H1 (cell line): ENCODE measurements around the gene RPS21. TPM values are rescaled to one million over a fixed set of nuclear protein-coding genes. Genes with fewer than 3 reads are reported as not detected.

ENCODE experiments used
- CTCF ChIA-PET: fragments of 300-600 bp; sonication (Branson Sonifier 250); formaldehyde crosslinking; loops from one replicate; lab custom pipeline; 2021; ENCODE audit not compliant: partially characterized antibody; lab: Charles Lee
- POLR2A ChIA-PET: fragments of 300-600 bp; sonication (Branson Sonifier 250); formaldehyde crosslinking; loops from one replicate; lab custom pipeline; 2021; ENCODE audit warnings: inconsistent platforms; ENCODE audit not compliant: partially characterized antibody; lab: Charles Lee
- DNase-seq, 2 experiments: peaks; one replicate each; pipeline versions ENCODE4 v3.0.0 to v3.0.0-alpha.2; 2010 to 2022; ENCODE audit warnings: low spot score in 2 of 2, low read depth in 1 of 2, mixed read lengths in 1 of 2
- FAIRE-seq: peaks from 2 replicates; lab custom pipeline; 2011; peaks lifted over from hg19 to GRCh38; lab: Jason Lieb, UNC
- H2AFZ ChIP-seq: 2 replicates; pipeline ENCODE4 v1.8.1; 2012; ENCODE audit warnings: low read length, inconsistent platforms
- H2AK5ac ChIP-seq: 2 replicates; pipeline ENCODE4 v1.6.1; 2013; ENCODE audit warnings: low read depth, low read length
- H2BK120ac ChIP-seq: replicated peaks from 2 replicates; pipeline ENCODE3; 2013; ENCODE audit warnings: low read depth, low read length, inconsistent platforms
- H2BK12ac ChIP-seq: 2 replicates; pipeline ENCODE4 v1.6.1; 2013; ENCODE audit warnings: low read depth, low read length
- H2BK15ac ChIP-seq: 2 replicates; pipeline ENCODE4 v1.6.1; 2013; ENCODE audit warnings: low read length
- H2BK20ac ChIP-seq: 2 replicates; pipeline ENCODE4 v1.6.1; 2013; ENCODE audit warnings: low read length
- H2BK5ac ChIP-seq: 2 replicates; pipeline ENCODE4 v1.6.1; 2013; ENCODE audit warnings: low read depth, low read length
- H3K14ac ChIP-seq: 2 replicates; pipeline ENCODE4 v1.6.1; 2013; ENCODE audit warnings: inconsistent platforms; ENCODE audit not compliant: insufficient read length
- H3K18ac ChIP-seq: 2 replicates; pipeline ENCODE4 v1.6.1; 2013; ENCODE audit warnings: low read length; ENCODE audit errors: extremely low read depth
- H3K23ac ChIP-seq: 2 replicates; pipeline ENCODE4 v1.6.1; 2013; ENCODE audit warnings: inconsistent platforms; ENCODE audit not compliant: insufficient read length
- H3K23me2 ChIP-seq: 2 replicates; pipeline ENCODE4 v1.6.1; 2013; ENCODE audit warnings: low read depth, low read length
- H3K27ac ChIP-seq: 2 replicates; pipeline ENCODE4 v1.6.1; 2011; ENCODE audit warnings: low read depth, low read length, inconsistent platforms
- H3K27me3 ChIP-seq, 4 experiments: replicated peaks in 1 of 4; 1 replicate in 1 of 4; 2 replicates in 3 of 4; pipeline versions ENCODE4 v1.6.1 to v1.8.1; 2011 to 2013; ENCODE audit warnings: low read length in 3 of 4, mild to moderate bottlenecking in 3 of 4, inconsistent platforms in 2 of 4, mixed read lengths in 2 of 4, moderate library complexity in 1 of 4; ENCODE audit not compliant: control insufficient read depth in 3 of 4, insufficient read depth in 3 of 4; ENCODE audit errors: extremely low read depth in 1 of 4
- H3K36me3 ChIP-seq, 4 experiments: 2 replicates each; pipeline versions ENCODE4 v1.6.1 to v1.8.1; 2011 to 2013; ENCODE audit warnings: mild to moderate bottlenecking in 4 of 4, low read length in 3 of 4, moderate library complexity in 2 of 4, control low read depth in 1 of 4, inconsistent platforms in 1 of 4; ENCODE audit not compliant: insufficient read depth in 4 of 4, control insufficient read depth in 2 of 4
- H3K4ac ChIP-seq: replicated peaks from 2 replicates; pipeline ENCODE3; 2013; ENCODE audit warnings: low read length, low read depth, mixed read lengths, inconsistent platforms; ENCODE audit not compliant: insufficient read length
- H3K4me1 ChIP-seq, 4 experiments: replicated peaks in 1 of 4; 1 replicate in 1 of 4; 2 replicates in 3 of 4; pipeline versions ENCODE4 v1.6.1 to v1.8.1; 2011 to 2013; ENCODE audit warnings: low read length in 3 of 4, inconsistent platforms in 2 of 4, mixed read lengths in 1 of 4; ENCODE audit not compliant: insufficient read depth in 4 of 4, control insufficient read depth in 3 of 4
- H3K4me2 ChIP-seq, 2 experiments: 2 replicates each; pipeline versions ENCODE4 v1.6.1 to v1.8.1; 2011 to 2013; ENCODE audit warnings: low read depth in 2 of 2, low read length in 2 of 2, control low read depth in 1 of 2, inconsistent platforms in 1 of 2, mild to moderate bottlenecking in 1 of 2; ENCODE audit not compliant: insufficient read depth in 1 of 2
- H3K4me3 ChIP-seq, 4 experiments: fragments of 200-600, 300-600 bp in 1 of 4; sonication (generic), shearing (Covaris generic), sonication (Bioruptor Twin) in 1 of 4; 2 replicates each; pipeline versions ENCODE4 v1.5.1 to v1.8.1; 2011 to 2016; ENCODE audit warnings: low read length in 4 of 4, low read depth in 3 of 4, control low read depth in 2 of 4, inconsistent platforms in 2 of 4, mild to moderate bottlenecking in 2 of 4, mixed read lengths in 1 of 4, moderate library complexity in 1 of 4; ENCODE audit not compliant: insufficient read depth in 2 of 4; ENCODE audit errors: extremely low read depth in 1 of 4
- H3K56ac ChIP-seq: replicated peaks from 2 replicates; pipeline ENCODE3; 2013; ENCODE audit warnings: low read depth, mild to moderate bottlenecking, mixed read lengths, low read length, inconsistent platforms; ENCODE audit not compliant: insufficient read length
- H3K79me1 ChIP-seq: 2 replicates; pipeline ENCODE4 v1.6.1; 2013; ENCODE audit warnings: low read depth, low read length, control low read depth
- H3K79me2 ChIP-seq, 2 experiments: 2 replicates each; pipeline versions ENCODE4 v1.6.1 to v1.8.1; 2012 to 2013; ENCODE audit warnings: low read length in 2 of 2, mild to moderate bottlenecking in 2 of 2, inconsistent platforms in 1 of 2; ENCODE audit not compliant: insufficient read depth in 2 of 2, control insufficient read depth in 1 of 2
- H3K9ac ChIP-seq, 4 experiments: replicated peaks in 1 of 4; 1 replicate in 1 of 4; 2 replicates in 3 of 4; pipeline versions ENCODE4 v1.6.1 to v1.8.1; 2011 to 2013; ENCODE audit warnings: low read depth in 3 of 4, low read length in 3 of 4, control low read depth in 2 of 4, mild to moderate bottlenecking in 2 of 4, moderate library complexity in 2 of 4, inconsistent platforms in 1 of 4; ENCODE audit errors: extremely low read depth in 1 of 4
- H3K9me3 ChIP-seq, 2 experiments: 2 replicates each; pipeline versions ENCODE4 v1.6.1 to v1.8.1; 2012 to 2013; ENCODE audit warnings: mild to moderate bottlenecking in 2 of 2, moderate library complexity in 2 of 2, control low read depth in 1 of 2, inconsistent platforms in 1 of 2, low read depth in 1 of 2, low read length in 1 of 2, mixed read lengths in 1 of 2; ENCODE audit not compliant: insufficient read depth in 2 of 2
- H4K20me1 ChIP-seq, 2 experiments: replicated peaks in 1 of 2; 2 replicates each; pipeline versions ENCODE3 to v1.8.1; 2011 to 2013; ENCODE audit warnings: inconsistent platforms in 2 of 2, low read length in 2 of 2, mild to moderate bottlenecking in 1 of 2; ENCODE audit not compliant: insufficient read depth in 2 of 2, control insufficient read depth in 1 of 2
- H4K5ac ChIP-seq: 2 replicates; pipeline ENCODE4 v1.6.1; 2013; ENCODE audit warnings: low read length, low read depth, mixed read lengths, inconsistent platforms; ENCODE audit not compliant: insufficient read length
- H4K8ac ChIP-seq: 2 replicates; pipeline ENCODE4 v1.8.0; 2013; ENCODE audit warnings: mild to moderate bottlenecking, moderate library complexity, low read length, inconsistent platforms; ENCODE audit not compliant: insufficient read depth; ENCODE audit errors: extremely low read depth
- H4K91ac ChIP-seq: replicated peaks from 2 replicates; pipeline ENCODE3; 2013; ENCODE audit warnings: low read length, mixed read lengths, inconsistent platforms; ENCODE audit not compliant: insufficient read length
- ASH2L ChIP-seq: fragments of 200-600, 300-600 bp; sonication (generic); IDR thresholded peaks from one replicate; pipeline ENCODE4 v1.7.1; 2017; ENCODE audit warnings: low read length
- EZH2 ChIP-seq: fragments of 200-600 bp; sonication (generic); IDR thresholded peaks from 2 replicates; pipeline ENCODE4 v1.7.1; 2012; ENCODE audit warnings: low read depth, mild to moderate bottlenecking, moderate library complexity, low read length, inconsistent platforms; ENCODE audit not compliant: severe bottlenecking
- FOSL1 ChIP-seq: IDR thresholded peaks from 2 replicates; pipeline ENCODE4 v1.6.1; 2011; ENCODE audit warnings: mild to moderate bottlenecking, low read depth, low read length, moderate library complexity; ENCODE audit not compliant: insufficient read depth
- HDAC2 ChIP-seq, 2 experiments: fragments of 300-600 bp in 1 of 2; sonication (generic) in 1 of 2; IDR thresholded peaks; 2 replicates each; pipeline ENCODE4 v1.6.1; 2011 to 2012; ENCODE audit warnings: low read depth in 2 of 2, low read length in 2 of 2, mild to moderate bottlenecking in 2 of 2, moderate library complexity in 2 of 2, borderline replicate concordance in 1 of 2, inconsistent platforms in 1 of 2
- PHF8 ChIP-seq: fragments of 200-600 bp; sonication (generic); conservative IDR thresholded peaks from 2 replicates; pipeline ENCODE4 v1.7.1; 2012; ENCODE audit warnings: low read depth, mild to moderate bottlenecking, inconsistent platforms, low read length, moderate library complexity
- POLR2AphosphoS5 ChIP-seq: IDR thresholded peaks from 2 replicates; pipeline ENCODE4 v1.6.1; 2011; ENCODE audit warnings: low read depth, low read length
- TAF7 ChIP-seq: optimal IDR thresholded peaks from 2 replicates; pipeline ENCODE3; 2011; ENCODE audit warnings: low read depth, mild to moderate bottlenecking, inconsistent platforms, low read length, moderate library complexity, borderline replicate concordance
- WGBS, 2 experiments: shearing (Covaris generic) in 1 of 2; methylation state at CpG; one replicate each; pipeline versions ENCODE4 v1.1.6 to v1.1.7; 2013 to 2015; ENCODE audit warnings: low lambda C conversion rate in 2 of 2, mixed read lengths in 2 of 2, inconsistent platforms in 1 of 2, low coverage in 1 of 2, missing lambda C conversion rate in 1 of 2; ENCODE audit not compliant: insufficient replicate concordance in 2 of 2, insufficient coverage in 1 of 2, insufficient read length in 1 of 2; ENCODE audit errors: extremely low coverage in 1 of 2, missing lambda C conversion rate in 1 of 2; 5-methylcytosine and 5-hydroxymethylcytosine counted together
- polyA plus RNA-seq, 7 experiments: library from polyadenylated mRNA; depleted of rRNA in 3 of 7; stranded (reverse) in 5 of 7; unstranded in 2 of 7; fragments of >200 nt in 5 of 7; fragments of 200-250 nt in 2 of 7; gene quantifications; 1 replicate in 5 of 7; 2 replicates in 1 of 7; 4 replicates in 1 of 7; pipeline versions ENCODE4 v1.2.1 to v1.2.3, GENCODE V29; 2011 to 2013; ENCODE audit warnings: missing spikeins in 2 of 7, mixed read lengths in 2 of 7
- total RNA-seq: library from RNA; stranded (reverse); fragmentation: NEBNext Ultra II Directional; extraction: Animal tissue kit (Norgen Biotek cat#: 25700); gene quantifications from 2 replicates; pipeline ENCODE4 v1.2.1, GENCODE V29; 2021
- TF ChIP-seq, protein P1 (sequence below): IDR thresholded peaks from 2 replicates; pipeline ENCODE4 v1.6.1; 2012; ENCODE audit warnings: low read length, inconsistent platforms

RPS21 gene
- total and polyA plus RNA-seq, 2 of the 8 experiments (the other 6 are each of a cell fraction or from before 2014, with no cell fraction given), result 1,787 to 7,219 TPM

DNA sequence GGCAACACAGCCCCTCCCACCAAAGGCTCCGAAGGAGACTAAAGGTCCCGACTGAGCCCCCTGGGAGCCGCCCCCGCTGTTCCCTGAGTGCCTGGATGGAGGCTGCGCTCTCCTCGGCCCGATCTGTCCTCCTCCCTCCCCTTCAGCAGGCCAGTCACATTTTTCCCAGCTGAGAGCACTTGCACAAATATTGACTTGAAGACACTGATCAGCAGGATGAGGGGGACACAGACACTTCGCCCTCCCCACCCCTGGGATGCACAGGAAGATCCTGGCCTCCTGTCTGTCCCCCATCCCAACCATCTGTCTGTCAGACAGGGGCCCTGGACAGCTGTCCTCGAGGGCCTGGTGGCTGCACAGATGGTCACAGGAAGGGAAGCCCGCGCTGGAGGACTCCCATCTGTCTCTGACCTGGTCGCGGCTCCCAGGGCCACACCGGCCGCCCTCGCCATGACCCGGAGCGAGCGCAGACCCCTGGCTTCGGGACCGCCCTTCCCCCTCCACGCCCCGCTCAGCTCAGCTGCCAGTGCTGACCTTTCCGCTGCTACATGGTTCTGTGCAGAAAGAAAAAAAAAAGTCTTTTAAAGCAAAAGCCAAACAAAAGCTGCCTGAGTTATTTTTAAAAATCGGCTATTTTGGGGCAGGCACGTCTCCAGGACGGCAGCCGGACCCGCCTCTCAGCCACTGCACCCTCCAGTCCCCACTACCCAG, 30.9 kb upstream of the RPS21 start:
- no peak overlapping the region for H3K23ac ChIP-seq
- peaks cover 30% of the 10 kb centered on the region for H3K79me1 ChIP-seq
- no peak for DNase-seq
- H3K4me3 ChIP-seq, result no peak overlapping the region
- 0 out of 2 replicates have a peak overlapping the region, but pooled peaks have one; percentile 28 for H2AK5ac ChIP-seq
- H4K8ac ChIP-seq, result no peak overlapping the region; the same call in 1 of the 2 replicates
- ChIA-PET CTCF (interaction anchor here (0.7 to 3.6 kb wide), 8 partner anchors 9 to 214 kb away, joined by 3 to 30 read pairs (median 4); partner anchors contain the start of gene LAMA5), POLR2A (interaction anchor here (0.8 to 10.4 kb wide), 16 partner anchors 8 to 114 kb away, joined by 3 to 114 read pairs (median 5); partner anchors contain the start of genes LAMA5 and RPS21)
- no peaks in the 10 kb centered on the region for H3K23me2 ChIP-seq
- H3K56ac ChIP-seq, result no peak overlapping the region
- H3K9ac ChIP-seq, result no peak overlapping the region
- peaks cover 10 to 25% (median 17%) of the 10 kb centered on the region in 4 experiments; a peak in 5 of 8 replicates for H3K36me3 ChIP-seq
- no peak overlapping the region for H2BK120ac ChIP-seq
- H3K27me3 ChIP-seq, result no peaks in the 10 kb centered on the region
- no peak for FAIRE-seq
- H4K20me1 ChIP-seq, result peaks cover 0 to 24% of the 10 kb centered on the region in 2 experiments
- no peaks in the 10 kb centered on the region; a peak in 1 of 4 replicates for H3K9me3 ChIP-seq
- peak overlapping the region; percentile 73 for H2BK5ac ChIP-seq
- WGBS, 2 experiments, result 81% methylated on average over 14 of the region's 29 CpGs; no CpG with 5 or more reads in 1 of the 2 experiments
- peak overlapping the region; percentile 7 to 22; a peak in 2 of 4 replicates for H3K4me2 ChIP-seq
- no peak overlapping the region; the same call in 1 of the 2 replicates for H3K18ac ChIP-seq
- H4K91ac ChIP-seq, result peak overlapping the region; percentile 65
- H3K27ac ChIP-seq, result 0 out of 2 replicates have a peak overlapping the region, but pooled peaks have one; percentile 2
- no peak overlapping the region for H3K14ac ChIP-seq
- H3K4ac ChIP-seq, result no peak overlapping the region
- H3K4me1 ChIP-seq, result peaks cover 0 to 48% (median 35%) of the 10 kb centered on the region in 4 experiments; a peak in 6 of 7 replicates
- H3K79me2 ChIP-seq, result peaks cover 12 to 70% of the 10 kb centered on the region in 2 experiments; a peak in 3 of 4 replicates
- TF ChIP-seq, protein P1, sequence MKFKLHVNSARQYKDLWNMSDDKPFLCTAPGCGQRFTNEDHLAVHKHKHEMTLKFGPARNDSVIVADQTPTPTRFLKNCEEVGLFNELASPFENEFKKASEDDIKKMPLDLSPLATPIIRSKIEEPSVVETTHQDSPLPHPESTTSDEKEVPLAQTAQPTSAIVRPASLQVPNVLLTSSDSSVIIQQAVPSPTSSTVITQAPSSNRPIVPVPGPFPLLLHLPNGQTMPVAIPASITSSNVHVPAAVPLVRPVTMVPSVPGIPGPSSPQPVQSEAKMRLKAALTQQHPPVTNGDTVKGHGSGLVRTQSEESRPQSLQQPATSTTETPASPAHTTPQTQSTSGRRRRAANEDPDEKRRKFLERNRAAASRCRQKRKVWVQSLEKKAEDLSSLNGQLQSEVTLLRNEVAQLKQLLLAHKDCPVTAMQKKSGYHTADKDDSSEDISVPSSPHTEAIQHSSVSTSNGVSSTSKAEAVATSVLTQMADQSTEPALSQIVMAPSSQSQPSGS, result no peak
- TF ChIP-seq ASH2L (peak; percentile 29), HDAC2 (IDR thresholded peaks at IDR 0.05; ENCODE audit: borderline replicate concordance in 1 of 2, low read depth in 2 of 2, low read length in 2 of 2) (no peak), POLR2AphosphoS5 (no peak), TAF7 (no peak), PHF8 (no peak), EZH2 (no peak), FOSL1 (no peak)
- H2BK12ac ChIP-seq, result peak overlapping the region; percentile 71; the same call in 1 of the 2 replicates
- H2AFZ ChIP-seq, result no peak overlapping the region
- H2BK20ac ChIP-seq, result no peak overlapping the region
- no peak overlapping the region for H4K5ac ChIP-seq
- H2BK15ac ChIP-seq, result no peak overlapping the region
